Glomerular endothelial cell (primary cell): ENCODE measurements around the gene RNF10. TPM values are rescaled to one million over a fixed set of nuclear protein-coding genes. Genes with fewer than 3 reads are reported as not detected.
A peak's percentile ranks its signal among the peaks of the same experiment; 100 is the strongest.
"Not testable (repeated sequence)": the region's sequence is repeated elsewhere in the genome, so short reads cannot be mapped to it uniquely, and the experiment has no call there.

Source experiments
- DNase-seq: peaks from one replicate; pipeline ENCODE4 v3.0.0-alpha.2; 2011; ENCODE audit warnings: low read depth, low spot score; ENCODE audit errors: extremely low read depth
- total RNA-seq: library from RNA; depleted of rRNA; stranded (reverse); fragments of >200 nt; gene quantifications from 2 replicates; pipeline ENCODE4 v1.2.3, GENCODE V29; 2015

RNF10 gene
- 97.2 and 111 TPM in 2 replicates for total RNA-seq

DNA sequence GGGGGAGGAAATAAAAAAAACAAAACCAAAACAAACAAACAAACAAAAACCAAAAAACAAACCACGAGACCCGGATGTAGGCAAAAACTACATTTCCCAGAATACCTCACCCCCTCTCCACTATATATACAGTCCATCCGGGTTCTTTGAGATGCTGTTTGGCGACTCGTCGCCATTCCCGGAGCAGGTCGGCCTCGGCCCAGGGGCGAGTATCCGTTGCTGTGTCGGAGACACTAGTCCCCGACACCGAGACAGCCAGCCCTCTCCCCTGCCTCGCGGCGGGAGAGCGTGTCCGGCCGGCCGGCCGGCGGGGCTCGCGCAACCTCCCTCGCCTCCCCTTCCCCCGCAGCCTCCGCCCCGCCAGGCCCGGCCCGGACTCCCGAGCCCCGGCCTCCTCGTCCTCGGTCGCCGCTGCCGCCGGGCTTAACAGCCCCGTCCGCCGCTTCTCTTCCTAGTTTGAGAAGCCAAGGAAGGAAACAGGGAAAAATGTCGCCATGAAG lies at the start of gene RNF10:
RNF10 (plus strand) TSS at position 154 of the 500 bp plus-strand sequence. CDS start 456 bp downstream, outside the sequence.
- no peak for DNase-seq

DNA sequence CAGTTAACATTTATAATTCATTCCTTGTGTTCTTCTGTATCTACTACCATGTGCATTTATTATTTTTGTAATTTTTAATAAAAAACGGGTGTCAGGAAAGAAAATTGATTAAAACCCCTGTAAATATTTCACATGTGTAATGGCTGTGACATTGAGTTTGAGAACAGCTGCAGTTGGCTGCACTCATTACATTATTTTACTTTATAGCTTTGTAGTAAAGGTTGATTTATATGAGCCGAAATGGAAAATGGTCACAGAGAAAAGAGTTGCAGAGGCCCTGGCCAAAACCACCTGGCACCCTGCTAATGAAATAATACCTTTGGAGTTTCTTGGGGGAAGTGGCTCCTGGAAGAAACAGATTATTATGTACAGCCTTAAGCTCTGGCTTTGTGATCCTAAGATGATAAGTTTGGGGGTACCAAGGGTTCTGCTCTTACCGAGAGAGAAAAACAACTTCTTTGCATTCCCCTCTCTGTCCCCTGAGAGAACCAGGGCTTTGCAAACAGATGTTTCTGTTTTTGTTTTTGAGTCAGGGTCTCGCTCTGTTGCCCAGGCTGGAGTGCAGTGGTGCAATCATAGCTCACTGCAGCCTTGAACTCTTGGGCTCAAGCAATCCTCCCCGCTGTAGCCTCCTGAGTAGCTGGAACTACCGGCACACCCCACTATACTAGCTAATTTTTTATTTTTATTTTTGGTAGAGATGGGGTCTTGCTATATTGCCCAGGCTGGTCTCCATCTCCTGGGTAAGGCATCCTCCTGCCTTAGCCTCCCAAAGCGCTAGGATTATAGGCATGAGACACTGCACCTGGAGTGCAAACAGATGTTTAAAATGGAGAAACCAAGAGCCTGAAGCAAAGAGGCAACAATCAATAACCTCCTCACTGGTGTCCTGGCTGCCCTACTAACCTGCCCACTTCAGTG lies 47.9 kb upstream of the RNF10 start:
- DNase-seq: no peak

DNA sequence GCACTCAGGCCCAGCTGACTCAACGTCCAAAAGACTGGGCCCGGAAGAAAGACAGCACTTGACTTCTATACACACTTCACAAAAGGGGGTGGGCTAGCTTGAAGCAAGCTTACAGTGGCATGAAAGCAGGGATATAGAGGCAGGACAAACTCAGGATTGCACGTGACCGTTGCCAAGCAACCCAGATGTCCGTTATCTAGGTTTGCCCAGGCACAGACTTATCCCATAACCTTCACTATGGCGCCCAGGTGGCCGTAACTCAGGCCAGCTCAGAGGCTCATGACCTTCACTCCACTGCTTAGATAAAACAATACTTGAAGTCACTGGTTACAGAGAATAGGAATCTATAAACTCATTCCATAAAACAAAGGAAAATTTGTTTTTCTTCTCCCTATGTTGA lies 46.6 kb upstream of the RNF10 start:
- DNase-seq: not testable (repeated sequence)

DNA sequence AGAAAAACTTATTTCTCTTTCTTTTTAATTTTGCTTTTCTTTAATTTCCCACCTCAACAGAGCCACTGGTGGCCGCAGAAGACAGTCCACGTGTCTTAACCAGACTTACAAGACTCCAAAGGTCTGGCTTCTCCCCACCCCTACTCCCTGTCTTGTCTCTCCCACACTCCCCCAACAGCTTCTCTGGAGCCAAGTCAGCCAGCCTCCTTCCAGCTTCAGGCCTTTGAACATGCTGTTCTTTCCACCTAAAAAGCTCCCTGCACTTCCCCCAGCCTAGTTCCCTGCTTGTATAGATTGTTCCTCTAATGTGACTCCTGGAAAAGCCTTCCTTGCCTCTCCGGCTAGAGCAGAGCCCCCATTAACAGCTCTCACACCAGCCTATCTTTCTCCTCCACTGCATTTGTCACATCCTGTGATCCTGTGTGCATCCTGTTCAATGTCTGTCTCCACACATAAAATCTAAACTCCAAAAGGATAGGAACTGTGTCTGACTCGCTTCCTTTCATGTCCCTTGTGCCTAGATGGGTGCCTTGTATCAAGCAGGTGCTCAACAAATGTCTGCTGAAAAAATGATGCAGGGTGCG lies 46.0 kb upstream of the RNF10 start:
- DNase-seq: no peak

DNA sequence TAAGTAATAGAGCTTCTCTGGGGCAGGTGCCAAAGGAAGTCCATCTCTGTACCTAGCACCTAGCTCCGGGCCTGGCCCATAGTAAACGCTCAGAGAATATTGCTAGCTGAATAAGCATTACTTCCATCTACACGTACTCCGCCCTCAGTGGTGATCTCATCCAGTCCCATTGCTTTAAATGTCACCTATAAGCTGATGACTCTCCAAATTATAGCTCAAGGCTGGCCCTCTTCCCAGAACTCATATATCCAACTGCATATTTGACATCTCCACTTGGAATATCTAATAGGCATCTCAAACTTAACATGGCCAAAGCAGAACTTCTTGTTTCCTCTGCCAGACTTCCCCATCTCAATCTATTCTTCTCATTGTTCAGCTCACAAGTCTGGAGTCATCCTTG lies 45.1 kb upstream of the RNF10 start:
- no peak for DNase-seq

DNA sequence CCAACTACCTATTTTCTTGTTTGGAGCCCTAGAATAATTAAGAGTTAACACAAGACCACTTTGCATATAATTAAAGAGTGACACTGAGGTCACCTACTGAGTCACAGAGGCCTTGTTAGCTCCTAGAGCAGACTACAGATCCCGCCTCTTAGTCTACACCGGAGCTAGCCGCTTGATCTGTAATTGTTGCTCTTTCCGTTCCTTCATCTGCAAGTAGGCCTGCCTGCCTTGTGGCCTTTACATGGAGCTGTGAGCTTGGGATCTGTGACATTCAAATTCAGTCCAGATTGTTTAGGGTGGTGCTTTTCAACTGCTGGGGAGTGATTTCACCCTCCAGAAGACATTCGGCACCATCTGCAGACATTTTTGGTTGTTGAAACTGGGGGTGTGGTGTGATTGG lies 43.8 kb upstream of the RNF10 start:
- no peak for DNase-seq

DNA sequence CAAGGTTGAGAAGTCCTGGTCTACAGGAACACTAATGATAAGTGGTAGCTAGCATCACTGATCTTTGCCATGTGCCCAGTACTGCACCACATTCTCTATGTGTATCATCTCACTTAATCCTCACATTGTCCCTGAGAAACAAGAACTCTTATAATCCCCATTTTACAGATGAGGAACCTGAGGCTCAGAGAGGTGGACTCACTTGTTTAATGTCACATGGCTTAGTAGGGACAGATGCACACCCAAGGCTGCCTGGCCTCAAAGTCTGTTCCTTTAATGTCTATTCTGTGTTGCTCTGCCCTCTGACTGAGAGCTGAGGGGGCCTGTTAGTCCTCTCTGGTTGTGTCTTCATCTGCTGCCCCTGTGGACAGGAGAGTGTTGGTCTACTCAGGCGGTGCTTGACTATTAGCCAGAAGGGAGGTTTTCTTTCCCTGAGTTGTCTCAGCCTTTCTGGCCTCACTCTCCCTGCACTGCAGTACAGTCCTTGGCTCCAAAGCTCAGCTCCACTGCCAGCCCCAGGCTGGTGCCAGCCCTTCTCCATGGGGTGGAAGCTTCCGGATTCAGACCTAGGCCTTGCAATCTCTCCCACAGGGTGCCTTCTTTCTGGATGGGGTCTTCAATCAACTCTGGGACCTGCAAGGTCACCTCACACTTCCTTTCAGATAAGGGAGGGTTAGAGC lies 43.2 kb upstream of the RNF10 start:
- DNase-seq: no peak

DNA sequence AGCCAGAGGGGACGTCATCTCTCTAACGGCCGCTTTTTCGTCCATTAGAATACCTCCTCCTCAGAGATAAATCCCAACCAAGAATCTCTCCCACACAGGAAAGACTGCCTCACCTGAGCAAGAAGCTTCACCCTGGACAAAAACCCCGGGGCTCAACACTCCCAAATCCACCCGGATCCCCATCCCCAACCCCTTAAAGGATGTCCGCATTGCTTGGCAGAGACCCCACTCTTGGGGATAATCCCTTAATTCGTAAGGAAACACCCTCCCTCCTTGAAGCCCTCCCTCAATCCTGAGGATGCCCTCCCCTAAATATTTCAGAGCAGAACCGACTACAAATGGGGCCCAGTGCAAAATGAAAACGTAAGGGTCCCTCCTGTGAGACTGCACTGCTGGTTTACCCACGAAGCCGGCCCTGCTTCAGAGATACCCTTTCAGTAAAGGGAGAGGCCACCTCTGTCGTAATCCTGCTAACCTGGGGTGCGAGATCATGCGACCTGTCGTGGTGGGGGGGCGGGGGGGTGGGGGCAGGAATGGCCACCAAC lies 38.9 kb upstream of the RNF10 start:
- DNase-seq: no peak

DNA sequence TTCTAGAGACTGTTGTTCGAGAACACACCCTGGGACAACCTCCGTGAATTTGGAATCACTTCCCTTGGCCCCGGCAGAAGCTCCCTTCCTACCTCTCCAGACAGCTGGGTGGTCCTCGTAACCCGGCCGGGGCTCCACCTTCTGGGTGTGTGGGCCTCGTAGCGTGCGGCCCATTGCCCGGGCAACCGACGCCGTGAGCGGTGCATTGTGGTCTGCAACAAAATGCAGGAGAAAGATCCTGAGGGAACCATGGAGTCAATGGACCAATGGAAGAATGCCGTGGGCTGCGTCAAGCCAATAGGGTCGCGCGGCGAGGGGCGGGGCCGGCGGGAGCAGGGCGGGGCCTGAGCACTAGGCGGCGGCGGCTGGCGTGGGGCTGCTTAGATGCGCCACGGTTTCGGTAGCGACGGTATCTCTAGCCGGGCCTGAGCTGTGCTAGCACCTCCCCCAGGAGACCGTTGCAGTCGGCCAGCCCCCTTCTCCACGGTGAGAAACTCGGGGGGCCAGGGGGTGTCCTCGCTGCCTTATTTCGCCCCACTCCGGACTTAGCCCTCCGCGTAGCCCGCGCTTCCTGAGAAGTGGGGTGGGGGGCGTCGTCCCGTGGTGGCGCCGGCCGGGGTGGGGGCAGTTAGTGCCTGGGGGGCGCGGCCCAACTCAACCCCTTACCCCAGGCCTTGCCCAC lies 38.3 kb upstream of the RNF10 start, which contains the start of gene DYNLL1:
DYNLL1 (plus strand) TSS at position 383 of the 682 bp plus-strand sequence. CDS start 309 bp downstream, outside the sequence.
- DNase-seq: peak; percentile 80

DNA sequence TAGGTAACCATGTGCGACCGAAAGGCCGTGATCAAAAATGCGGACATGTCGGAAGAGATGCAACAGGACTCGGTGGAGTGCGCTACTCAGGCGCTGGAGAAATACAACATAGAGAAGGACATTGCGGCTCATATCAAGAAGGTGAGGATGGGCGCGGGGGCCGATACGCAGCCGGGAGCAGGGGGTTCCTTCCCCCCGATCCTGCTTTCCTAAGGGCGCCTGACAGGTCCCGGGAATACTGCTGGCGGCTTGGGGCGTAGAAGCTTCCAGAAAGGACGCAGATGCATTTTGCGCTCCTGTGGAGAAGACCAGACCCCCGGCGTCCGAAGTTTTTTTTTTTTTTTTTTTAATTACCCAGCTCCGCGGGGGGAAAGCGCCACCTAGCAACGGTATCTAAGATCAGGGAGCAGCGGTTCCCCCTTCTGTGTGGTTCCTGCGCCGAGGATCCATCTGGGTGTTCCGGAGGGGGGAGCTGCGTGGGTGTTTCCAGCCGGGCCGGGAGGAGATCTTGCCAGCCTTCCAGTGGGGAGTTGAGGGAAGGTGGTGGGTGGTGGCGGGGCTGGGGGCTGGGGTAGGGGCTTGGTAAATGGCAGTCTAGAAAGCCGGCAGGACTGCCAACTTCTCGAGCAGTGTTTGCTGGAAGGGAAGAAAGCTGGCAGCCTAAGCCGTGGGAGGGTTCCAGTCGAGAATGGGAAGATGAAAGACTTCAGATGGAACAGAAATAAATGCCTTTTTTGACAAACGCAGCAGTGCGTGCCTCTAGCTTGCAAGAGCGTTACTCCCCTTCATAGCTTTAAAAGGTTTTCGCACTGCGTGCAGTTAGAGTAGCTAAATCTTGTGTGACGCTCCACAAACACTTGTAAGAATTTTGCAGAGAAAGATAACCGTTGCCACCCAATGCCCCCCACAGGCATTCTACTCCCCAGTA lies 37.5 kb upstream of the RNF10 start:
- DNase-seq: no peak

DNA sequence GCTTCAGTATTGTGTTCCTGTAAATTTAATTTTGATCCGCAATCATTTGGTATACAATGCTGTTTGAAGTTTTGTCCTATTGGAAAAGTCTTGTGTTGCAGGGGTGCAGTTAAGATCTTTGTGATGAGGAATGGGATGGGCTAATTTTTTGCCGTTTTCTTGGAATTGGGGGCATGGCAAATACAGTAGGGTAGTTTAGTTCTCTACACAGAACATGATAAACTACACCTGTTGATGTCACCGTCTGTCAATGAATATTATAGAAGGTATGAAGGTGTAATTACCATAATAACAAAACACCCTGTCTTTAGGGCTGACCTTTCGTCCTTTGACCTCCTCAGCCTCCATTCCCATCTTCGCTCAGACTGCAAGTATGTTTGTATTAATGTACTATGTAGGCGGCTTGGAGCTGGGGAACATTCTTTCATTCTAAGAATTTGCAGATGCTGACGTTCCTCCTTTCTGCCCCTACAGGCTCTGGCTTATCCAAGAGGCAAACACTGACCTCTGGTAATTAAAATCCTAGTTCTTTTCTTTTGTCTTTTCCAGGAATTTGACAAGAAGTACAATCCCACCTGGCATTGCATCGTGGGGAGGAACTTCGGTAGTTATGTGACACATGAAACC lies 36.5 kb upstream of the RNF10 start:
- DNase-seq: no peak

DNA sequence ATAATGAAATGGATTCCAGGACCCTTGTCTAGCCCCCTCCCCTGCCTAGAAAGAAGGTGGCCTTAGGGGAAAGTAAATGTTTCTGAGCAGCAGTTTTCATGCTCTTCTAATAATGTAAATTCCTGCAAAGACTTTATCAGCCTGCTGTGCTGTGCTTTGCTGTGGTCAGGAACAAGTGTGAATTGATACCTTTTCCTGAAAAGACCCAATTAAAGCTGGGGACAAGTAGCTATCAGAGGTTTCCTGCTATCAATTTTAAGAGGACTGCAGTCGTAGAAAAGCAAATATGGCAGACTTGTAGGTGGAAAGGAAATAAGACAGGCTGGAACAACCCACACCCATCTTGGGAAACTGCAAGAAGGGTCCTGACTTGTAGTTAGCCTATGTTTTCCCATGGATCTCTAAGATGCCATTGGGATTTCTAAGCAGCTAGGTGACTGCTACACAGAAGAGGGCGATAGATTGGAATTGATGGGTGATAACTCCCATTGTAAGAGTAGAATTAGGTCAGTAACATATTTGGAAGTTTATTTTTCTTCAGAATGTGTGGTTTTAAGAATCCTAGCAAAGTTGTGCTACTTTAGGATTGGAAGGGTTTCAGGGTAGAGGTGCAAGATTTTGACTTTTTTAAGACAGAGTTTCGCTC lies 35.2 kb upstream of the RNF10 start:
- no peak for DNase-seq

DNA sequence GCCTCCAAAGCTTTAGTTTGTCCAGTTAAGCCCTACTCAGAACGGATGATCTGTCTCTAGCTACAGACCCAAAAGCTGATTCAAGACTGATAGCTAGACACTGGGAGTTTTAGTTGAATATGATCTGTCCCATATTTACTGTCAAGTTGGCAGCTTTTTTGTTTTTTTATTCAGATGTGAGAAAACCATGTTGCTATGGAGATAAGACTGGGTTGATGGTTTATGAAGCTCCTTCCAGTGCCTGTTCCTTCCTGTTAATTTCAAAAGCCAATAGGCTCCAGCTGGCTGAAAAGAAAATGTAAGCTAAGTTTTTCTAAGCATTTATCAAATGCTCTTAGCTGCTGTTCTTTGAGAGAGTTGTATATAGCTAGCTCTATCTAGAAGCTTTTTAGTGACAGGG lies 33.6 kb upstream of the RNF10 start:
- DNase-seq: no peak

DNA sequence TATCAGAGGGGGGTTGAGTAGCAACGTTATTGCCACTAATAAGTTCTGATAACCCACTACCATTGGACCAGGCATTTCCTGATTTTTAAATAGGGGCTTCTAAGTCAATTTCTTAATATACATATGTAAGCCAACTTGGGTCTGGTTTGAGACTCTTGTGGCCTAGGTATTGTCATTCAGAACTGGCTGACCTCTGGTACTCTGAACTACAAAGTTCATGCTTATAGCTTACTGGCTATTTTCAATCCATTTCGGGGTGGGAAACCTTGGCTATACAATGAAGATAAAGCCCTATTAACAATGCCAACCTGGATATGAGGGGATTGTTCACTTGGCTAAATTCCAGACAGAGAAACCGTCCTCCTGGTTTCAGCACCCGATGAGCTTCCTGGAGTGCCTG lies 29.6 kb upstream of the RNF10 start:
- no peak for DNase-seq

DNA sequence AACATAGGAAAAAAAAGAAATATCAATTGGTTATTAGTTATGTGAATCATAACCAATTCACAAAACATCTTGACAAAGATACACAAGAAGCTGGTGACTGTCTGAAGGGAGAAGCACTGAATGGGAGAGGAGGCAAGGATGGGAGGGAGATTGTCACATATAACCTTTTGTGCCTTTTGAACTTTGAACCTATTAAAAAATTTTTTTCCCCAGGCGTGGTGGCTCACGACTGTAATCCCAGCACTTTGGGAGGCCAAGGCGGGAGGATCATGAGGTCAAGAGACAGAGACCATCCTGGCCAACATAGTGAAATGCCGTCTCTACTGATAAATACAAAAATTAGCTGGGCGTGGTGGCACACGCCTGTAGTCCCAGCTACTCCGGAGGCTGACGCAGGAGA lies 25.6 kb upstream of the RNF10 start:
- DNase-seq: no peak

DNA sequence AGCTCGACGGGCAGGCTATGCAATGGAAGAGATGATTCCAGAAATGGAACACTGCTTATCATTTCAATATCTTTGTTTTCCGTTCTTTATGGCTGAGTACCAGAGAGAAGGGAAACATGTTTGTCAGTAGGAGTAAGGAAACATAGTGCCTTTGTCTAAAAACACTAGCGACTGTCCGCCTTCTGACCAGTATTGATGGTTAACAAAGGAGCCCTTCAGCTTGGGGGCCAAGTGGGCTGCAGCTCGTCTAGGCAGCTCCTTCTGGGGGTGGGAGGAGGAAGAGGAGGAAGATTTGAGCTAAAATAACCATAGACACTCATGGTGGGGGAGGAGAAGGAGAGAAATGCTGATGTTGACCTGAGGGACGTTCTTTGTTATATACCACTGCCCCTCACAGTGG lies 20.2 kb upstream of the RNF10 start:
- DNase-seq: no peak

DNA sequence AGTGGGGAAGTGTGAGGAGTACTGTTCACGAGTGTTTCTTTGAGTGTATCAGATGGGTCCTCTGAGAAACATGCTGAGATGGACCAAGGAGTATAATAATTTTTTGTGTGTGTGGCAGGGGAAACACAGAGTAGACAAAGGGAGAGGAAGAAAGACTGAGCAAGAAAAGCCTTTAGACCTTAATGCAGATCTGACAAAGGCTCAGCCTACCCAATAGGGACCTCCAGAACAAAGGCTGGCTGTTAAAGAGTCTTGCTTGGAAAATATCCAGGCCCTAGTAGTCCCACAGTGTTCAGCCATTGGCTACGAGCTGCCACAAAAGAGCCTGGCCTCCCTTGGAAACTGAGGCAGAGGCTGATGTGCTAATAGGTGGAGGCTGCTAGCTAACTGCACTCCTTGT lies 18.7 kb upstream of the RNF10 start:
- no peak for DNase-seq

DNA sequence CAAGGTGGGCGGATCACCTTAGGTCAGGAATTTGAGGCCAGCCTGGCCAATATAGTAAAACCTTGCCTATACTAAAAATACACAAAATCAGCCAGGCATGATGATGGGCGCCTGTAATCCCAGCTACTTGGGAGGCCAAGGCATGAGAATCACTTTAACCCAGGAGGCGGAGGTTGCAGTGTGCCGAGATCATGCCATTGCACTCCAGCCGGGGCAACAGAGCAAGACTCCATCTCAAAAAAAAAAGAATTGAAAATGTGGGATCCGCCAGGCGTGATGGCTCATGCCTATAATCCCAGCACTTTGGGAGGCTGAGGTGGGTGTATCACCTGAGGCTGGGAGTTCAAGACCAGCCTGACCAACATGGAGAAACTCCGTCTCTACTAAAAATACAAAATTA lies 14.8 kb upstream of the RNF10 start:
- not testable (repeated sequence) for DNase-seq
